SKM-1 (cell line): ENCODE data around the gene NDUFS7.
A peak's percentile ranks its signal among the peaks of the same experiment; 100 is the strongest.

Experiments
- DNase-seq: peaks from one replicate; lab custom pipeline; 2025; ENCODE audit not compliant: unreplicated experiment; lab: John Stamatoyannopoulos, UW

Gene NDUFS7

GRCh38 chr19:1364070-1364704 lies 19.5 kb upstream of the NDUFS7 start:
- no peak for DNase-seq

DNA sequence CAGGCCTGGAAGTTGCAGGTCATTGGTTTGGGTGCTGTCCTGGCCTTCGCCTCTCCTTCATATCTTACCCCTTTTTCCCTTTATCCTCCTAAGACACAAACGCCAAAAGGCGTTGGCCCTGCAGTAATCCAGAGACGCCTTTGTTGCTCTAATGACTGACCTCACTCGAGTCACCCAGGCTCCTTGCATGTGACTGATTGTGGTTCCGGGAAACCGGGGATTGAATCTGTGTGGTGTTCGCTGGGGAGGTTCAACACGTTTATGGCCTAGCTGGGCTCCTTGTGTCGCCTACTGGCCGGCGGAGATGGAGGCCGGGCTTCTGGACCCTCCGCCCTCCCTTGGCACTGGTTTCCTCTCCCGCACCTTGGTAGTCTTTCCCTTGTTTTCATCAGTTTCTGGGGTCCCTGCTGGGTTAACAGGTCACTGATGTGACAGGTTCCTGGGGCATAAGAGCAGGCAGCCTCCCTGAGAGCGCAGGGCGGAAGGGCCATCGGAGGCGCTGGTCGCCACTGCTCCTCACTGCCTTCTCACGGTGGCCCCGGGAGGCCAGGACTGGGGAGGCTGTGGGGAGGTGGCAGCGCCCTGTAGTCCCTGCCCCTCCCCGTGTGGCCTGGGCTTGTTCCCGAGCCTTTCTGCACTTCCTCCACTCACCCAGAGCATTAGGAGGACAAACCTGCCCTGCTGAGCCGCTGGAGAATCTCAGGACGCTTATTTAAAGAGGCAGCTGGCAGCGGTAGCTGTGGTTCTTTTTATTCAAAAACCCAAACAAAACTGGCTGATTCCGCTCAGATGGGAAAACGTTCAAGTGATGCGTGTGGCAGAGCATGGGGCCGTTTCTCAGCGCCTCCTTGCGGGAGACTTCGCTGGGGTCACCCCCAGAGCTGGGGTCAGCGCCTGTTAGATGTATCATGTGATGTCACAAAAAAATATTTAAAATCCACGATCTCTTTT lies 18.1 kb upstream of the NDUFS7 start:
- no peak for DNase-seq

DNA sequence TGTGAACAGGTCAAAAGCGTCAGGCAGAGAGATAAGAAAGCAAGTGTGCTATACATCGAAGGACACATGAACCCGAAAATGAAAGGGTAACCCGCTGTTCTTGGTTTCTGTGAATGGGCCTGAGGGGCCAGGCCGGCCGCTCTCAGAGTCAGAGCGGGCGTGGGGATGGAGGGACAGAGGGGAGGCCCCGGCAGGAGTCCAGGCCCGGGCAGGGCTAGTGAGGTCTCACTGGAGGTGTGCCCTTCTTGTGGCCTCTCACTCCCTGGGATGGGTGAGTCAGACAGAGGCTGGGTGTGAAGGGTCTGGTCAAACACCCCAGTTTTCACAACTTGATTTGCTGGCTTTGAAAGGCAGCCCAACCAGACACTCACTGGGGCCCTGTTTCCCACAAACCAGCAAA lies 17.4 kb upstream of the NDUFS7 start:
- DNase-seq: no peak

DNA sequence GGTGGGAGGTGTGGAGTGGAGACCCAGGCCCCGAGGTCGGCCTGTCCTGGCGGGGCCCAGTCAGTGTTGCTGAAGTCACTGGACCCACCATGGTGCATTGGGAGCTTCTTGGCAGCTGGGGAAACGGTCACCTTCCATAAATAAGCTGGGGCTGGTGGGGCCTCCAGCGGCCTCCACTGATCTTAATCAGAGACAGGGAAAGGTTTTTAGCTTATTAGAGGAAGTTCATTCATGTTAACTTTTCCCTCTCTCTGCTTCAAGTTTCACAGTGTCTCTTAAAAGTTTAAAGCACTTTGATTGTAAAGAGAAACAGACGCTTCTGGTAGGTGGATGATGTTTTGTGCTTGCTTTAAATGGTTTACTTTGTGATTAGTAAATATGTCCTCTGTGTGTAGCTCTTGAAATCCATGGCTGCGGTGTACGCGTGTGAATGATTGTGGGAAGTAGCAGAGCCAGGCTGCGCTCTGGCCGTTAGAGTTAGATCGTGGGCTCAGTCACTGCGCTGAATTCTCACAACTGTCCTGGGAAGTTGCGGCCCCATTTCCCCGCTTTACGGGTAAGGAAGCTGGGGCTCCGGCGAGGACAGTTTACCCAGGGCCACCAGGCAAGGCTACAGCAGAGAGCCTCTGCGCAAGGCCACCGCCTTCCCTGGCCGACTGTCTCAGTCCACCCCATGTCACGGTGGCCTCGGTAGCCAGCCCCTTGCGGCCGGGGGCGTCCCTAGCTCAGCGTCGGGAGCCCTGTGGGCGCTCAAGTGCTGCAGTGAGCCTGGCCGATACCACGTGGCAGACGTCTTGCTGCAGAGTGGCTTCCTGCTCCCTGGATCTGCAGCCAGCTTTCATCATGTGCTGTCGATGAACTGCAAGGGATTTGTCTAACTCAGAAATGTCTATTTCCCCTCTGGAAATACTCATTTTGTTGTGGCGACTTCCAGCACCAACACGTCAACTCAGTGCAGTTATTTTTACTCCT lies 16.5 kb upstream of the NDUFS7 start:
- no peak for DNase-seq

DNA sequence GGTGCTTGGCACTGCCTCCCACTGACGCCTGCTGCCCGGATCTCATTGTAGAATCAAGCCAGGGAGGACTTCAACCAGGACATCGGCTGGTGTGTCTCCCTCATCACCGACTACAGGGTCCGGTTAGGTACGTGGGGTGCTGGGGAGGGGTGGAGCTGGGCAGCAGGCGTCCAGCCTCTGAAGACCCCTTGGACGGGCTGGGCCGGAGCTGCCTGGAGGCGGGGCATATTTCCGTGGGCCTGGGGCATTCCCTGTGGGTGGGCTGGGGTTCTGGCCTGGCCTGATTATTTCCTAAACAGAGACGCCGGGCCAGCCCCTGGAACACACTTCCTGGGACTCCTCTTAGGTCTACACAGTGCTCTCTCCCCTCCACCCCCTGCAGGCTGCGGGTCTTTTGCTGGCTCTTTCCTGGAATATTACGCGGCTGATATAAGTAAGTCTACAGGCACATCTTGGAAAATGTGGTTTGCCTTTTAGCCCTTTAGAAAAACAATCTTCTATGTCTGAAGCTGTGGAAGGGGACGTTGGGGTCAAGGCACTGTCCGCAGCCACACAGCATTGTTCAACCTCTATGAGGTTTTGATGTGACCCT lies 14.4 kb upstream of the NDUFS7 start:
- DNase-seq: no peak

DNA sequence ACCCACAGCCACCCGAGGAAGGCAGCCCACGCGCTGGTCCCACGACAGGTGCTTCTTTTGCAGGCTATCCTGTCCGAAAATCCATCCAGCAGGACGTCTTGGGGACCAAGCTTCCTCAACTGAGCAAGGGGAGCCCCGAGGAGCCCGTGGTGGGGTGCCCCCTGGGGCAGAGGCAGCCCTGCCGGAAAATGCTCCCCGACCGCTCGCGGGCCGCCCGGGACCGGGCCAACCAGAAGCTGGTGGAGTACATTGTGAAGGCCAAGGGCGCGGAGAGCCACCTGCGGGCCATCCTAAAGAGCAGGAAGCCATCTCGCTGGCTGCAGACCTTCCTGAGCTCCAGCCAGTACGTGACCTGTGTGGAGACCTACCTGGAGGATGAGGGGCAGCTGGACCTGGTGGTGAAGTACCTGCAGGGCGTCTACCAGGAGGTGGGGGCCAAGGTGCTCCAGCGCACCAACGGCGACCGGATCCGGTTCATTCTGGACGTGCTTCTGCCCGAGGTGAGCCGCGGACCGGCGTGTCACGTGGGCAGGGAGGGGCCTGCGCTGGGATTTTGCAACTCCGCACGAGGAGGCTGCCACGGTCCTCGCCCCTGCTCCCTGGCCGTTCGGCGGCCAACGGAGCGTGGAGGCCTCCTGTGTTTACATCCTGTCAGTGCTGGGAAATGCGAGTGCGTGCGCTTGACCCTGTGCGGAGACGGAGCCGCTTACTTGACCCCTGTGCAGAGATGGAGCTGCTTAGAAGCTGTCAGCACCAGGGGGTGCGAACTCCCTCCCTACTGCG lies 12.9 kb upstream of the NDUFS7 start:
- DNase-seq: no peak

GRCh38 chr19:1373042-1373533 lies 10.6 kb upstream of the NDUFS7 start:
- DNase-seq: no peak

GRCh38 chr19:1373534-1374249 lies 10.0 kb upstream of the NDUFS7 start:
- no peak for DNase-seq

DNA sequence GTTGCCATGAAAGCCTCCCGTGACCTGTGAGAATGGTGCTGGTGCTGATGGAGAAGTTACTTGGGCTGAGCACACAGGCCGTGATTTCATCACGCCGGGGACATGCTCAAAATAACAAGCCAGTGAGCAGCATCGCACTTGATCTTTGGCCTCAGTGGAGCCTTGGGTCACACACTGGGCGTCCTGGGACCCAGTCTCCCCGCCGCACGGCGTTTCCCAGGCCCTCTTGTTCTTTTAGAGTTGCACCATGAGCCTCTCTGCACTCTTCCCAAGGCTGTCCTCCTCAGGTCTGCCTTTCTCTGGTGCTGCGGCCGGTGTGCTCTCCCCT lies 9.5 kb upstream of the NDUFS7 start:
- DNase-seq: no peak

DNA sequence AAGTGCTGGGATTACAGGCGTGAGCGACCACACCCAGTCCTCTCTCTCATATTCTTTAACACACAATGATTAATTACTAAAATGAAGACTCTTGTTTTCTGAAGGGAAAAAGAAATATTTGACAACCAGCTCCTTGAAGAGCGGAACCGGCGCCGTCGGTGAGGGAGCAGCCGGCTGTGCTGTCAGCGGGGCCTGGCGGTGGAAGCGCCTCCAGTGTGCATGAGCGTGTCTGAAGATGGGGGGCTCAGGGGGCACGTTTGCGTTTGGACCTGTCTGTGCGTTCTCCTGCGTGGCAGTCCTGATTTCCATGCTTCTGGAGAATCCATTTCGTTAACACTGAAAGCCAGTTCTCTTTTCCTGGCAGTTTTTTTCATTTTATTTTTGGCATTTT lies 7.3 kb upstream of the NDUFS7 start:
- no peak for DNase-seq

DNA sequence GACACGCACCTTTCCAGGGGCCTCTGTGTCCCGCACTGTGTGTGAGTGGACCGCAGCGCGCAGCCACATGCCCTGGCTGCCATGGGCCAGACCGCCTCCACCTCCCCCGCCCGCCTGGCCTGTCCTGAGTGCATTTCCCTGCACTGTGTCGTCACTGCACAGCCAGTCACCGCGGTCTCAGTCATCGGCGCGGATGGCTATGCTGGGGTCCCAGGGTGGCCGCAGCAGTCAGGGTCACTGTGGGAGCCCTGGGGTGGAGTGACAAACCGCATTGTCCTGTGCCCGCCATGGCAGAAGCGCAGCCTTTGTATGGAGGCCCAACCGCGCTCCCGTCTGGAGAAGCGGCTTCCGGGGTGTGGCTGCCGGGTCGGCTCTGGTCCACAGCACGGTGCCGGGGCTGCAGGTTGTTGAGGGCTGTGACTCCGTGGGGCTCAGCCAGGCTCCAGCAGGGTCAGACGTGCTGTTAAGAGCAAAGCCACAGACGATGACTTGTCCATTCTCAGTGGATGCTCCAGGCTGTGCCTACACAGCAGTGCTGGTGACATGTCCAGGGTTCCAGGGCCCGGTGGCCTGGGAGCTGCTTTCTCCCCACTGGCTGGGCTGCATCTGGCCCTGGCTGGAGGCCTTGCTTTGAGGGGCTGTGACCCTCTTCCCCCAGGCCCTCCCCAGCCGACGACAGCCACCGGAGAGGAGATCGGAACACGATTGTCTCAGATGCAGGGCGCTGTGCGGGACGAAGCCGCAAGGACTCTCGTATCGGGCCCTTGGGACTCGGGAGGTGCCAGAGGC lies 6.3 kb upstream of the NDUFS7 start:
- no peak for DNase-seq

- no peak for DNase-seq
Observed at GRCh38 chr19:1377965-1378785, 5.5 kb upstream of the NDUFS7 start.

- no peak for DNase-seq
Observed at GRCh38 chr19:1379126-1379905, 4.4 kb upstream of the NDUFS7 start.

- DNase-seq: no peak
Observed at GRCh38 chr19:1379961-1380489, 3.7 kb upstream of the NDUFS7 start.

DNA sequence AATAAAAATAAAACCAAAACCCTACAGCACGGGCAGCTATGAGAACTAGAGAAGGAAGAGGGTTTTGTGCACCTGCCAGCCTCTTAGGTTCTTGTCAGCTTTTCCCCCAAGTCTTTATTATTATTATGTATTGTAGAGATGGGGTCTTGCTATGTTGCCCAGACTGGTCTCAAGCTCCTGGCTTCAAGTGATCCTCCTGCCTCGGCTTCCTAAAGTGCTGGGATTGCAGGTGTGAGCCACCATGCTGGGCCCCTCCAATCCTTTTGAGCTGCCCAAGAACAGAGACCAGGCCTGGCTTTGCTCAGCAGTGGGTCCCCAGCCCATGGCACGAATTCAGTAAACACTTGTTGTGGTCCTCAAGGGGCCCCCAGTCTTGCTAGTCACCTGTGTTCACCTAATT lies 1.5 kb upstream of the NDUFS7 start:
- no peak for DNase-seq

DNA sequence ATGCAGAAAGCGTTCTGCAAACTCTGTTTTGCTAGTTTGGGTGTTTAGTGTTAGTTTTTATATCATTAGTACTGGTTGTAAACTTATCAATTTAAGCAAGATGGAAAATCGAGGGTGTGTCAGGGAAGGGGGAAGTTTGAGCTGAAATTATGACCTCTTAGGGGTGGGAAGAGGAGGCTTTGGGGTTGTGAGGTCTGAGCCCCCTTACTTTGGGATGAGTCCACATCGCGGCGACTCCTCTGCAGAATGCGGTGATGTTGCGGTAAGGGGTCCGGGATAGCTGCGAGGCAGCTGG lies 743 bp upstream of the NDUFS7 start:
- peak; percentile 67 for DNase-seq

DNA sequence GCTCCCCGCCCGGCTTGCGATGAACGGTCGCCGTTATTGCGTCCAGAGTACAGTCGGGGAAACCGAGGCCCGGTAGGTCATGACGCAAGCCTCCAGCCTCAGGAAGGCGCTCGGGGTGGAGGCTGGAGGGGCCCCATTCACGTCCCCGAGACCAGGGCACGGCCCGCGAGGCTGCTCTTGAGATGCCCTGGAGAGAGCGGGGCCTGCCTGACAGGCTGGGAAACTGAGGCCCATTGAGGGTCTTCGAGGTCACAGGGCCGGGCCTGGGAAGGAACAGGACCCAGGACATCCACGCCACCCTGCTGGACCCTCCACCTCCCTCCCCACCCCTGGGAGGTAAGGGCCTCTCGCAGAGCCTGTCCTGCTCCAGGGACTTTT lies 367 bp downstream of the NDUFS7 start:
- DNase-seq: no peak
